SKM-1 (cell line): ENCODE measurements around the gene RPL15.

ENCODE experiments used
- DNase-seq: peaks from one replicate; lab custom pipeline; 2025; ENCODE audit not compliant: unreplicated experiment; lab: John Stamatoyannopoulos, UW

RPL15 gene

GRCh38 chr3:23959135-23959900 lies 42.4 kb downstream of the RPL15 start:
- no peak for DNase-seq

- no peak for DNase-seq
Measured at GRCh38 chr3:23960649-23961048, 43.7 kb downstream of the RPL15 start.

DNA sequence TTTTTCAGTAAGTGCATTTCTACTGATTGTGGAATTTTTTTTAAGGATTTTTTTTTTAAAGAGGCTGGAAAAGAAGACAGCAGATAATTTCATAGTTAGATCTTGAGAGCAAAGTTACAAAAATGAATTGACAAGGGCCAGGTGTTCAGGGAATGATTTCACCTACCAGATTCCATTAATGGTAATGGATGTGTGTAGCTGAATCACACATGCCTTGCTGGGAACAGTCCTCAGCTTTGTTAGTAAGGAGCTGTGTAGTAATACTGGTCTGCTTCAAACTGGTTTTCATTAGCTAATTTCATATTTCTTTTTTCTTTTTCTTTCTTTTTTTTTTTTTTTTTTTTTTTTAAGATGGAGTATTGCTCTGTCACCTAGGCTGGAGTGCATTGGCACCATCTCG lies 44.1 kb downstream of the RPL15 start:
- no peak for DNase-seq

- DNase-seq = no peak
Measured at GRCh38 chr3:23961913-23962312, 45.0 kb downstream of the RPL15 start.

DNA sequence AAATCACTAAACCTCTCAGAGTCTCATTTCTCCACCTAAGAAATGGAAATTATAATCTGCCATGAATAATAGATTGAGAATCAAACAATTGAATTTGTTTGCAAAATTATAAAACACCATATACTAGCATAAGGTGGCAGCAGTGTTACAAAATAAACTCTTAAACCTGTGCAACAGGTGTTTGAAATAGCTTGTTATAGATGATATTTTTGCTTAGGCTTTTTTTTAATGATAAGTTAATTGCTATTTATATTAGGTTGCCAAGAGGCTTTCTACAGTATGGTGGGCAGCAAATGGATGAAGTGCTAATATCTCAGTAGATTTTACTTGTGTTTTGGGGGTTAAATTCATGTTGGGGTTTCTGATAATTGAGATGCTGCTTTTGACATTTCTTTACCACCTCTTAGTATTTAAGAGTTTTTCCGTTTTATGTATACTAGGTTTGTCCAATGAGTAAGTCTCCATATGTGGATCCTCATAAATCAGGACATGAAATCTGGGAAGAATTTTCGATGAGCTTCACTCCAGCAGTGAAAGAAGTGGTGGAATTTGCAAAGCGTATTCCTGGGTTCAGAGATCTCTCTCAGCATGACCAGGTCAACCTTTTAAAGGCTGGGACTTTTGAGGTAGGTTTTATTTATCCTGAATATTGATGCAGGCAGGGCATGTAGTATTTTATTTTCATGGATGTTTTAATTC lies 47.8 kb downstream of the RPL15 start:
- DNase-seq = no peak

DNA sequence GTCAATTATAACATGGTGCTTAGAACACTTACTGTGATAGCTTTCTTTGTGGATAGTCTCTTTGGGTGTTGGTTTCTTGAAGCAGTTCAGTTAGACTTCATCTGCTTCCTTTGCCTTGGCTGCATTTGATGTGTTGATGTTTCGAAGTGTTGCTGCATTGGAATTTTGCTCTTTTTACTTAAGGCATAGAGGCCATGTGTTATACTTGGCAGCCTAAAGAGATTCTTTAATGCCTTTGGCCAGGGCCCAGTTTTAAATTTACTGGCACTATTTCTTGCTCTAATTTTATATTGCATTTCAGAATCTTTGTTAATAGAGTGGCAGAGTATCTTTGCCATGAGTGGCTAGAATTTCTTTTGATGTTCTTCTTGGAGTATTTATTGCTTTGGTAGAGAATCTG lies 49.4 kb downstream of the RPL15 start:
- DNase-seq = no peak

DNA sequence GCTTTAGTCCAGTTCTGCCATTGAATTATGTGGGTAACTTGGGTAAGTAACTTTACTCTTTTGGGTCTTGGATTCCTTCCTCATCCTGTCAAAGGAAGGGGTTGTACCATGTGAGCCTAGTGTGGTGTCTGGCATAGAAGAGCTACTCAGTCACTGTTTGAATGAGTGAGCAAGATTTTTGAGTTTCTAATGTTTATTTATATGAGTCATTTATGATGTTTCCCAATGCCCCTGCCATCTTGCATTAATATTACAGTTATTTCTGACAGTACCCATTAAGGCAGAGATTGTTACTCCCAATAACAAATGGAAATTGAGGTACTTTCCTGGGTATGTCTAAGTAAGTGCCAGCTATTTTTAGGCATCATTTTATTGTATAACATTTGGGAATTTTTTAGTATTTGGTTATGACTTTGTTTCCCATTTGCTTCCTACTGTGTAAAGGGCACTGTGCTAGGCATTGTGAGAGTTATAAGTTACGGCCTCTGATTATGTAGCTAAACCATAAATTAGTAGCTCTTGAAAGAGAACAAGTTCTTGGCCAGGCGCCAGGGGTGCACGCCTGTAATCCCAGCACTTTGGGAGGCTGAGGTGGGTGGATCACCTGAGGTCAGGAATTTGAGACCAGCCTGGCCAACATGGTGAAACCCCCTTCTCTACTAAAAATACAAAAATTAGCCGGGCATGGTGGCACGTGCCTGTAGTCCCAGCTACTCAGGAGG lies 51.7 kb downstream of the RPL15 start:
- no peak for DNase-seq

DNA sequence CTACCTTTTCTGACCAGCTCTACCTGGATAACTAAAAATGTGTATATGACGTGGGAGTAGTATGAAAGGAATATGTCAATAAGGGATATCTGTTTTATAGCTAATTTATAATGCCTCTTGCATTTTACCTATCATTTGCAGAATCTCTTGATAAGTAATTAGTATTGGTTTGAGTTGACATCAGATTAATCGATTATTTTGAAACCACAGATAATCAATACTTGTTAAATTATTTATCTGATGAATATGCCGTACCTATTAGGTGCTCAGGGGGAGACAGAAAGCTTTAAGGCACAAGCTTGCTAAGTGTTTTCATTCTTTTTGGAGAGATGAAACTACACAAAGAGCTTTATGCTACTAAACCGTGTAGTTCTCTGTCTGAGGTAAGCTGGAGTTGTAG lies 52.5 kb downstream of the RPL15 start:
- no peak for DNase-seq
